ENCODE data around the gene PRKCE.

- TF ChIP-seq EZH2 (IDR thresholded peaks at IDR 0.05): no peak
- no peak for TF ChIP-seq CTCF (IDR thresholded peaks at IDR 0.05 in 2 of 3, conservative IDR thresholded peaks at IDR 0.05 in 1 of 3; ENCODE audit: borderline replicate concordance in 1 of 3, insufficient read depth in 1 of 3, low read depth in 2 of 3, low read length in 2 of 3)
- no peak for TF ChIP-seq SRF (IDR thresholded peaks at IDR 0.05; ENCODE audit: low read depth)
- TF ChIP-seq POLR2A (IDR thresholded peaks at IDR 0.05; ENCODE audit: borderline replicate concordance, extremely low read depth, insufficient read depth, insufficient read length): no peak
- no peak for TF ChIP-seq POLR2AphosphoS5 (IDR thresholded peaks at IDR 0.05; ENCODE audit: low read depth, low read length)
- TF ChIP-seq RAD21 (IDR thresholded peaks at IDR 0.05; ENCODE audit: low read depth): no peak
- TF ChIP-seq MAX (IDR thresholded peaks at IDR 0.05): no peak
- no peak for TF ChIP-seq EZH2phosphoT487 (IDR thresholded peaks at IDR 0.05; ENCODE audit: borderline replicate concordance)
- no peak for TF ChIP-seq YY1 (IDR thresholded peaks at IDR 0.05; ENCODE audit: extremely low read depth, insufficient replicate concordance, low read depth, low read length)
- TF ChIP-seq SIN3A (IDR thresholded peaks at IDR 0.05; ENCODE audit: low read depth): no peak
- TF ChIP-seq ZBTB33 (IDR thresholded peaks at IDR 0.05; ENCODE audit: extremely low read depth, insufficient replicate concordance, low read length): no peak
- TF ChIP-seq ZFX (IDR thresholded peaks at IDR 0.05): no peak
- TF ChIP-seq CBX3 (IDR thresholded peaks at IDR 0.05; ENCODE audit: low read depth): no peak
These were observed 286.5 kb downstream of the PRKCE start for GRCh38 chr2:45937990-45938389.
